BE2C (cell line): ENCODE results near the gene ACOX1. TPM values are rescaled to one million over a fixed set of nuclear protein-coding genes. Genes with fewer than 3 reads are reported as not detected.

Experiments used
- DNase-seq: peaks from one replicate; pipeline ENCODE4 v3.0.0-alpha.2; 2020
- H3K27me3 ChIP-seq: fragments of 250-450 bp; sonication (Bioruptor Pico); 2 replicates; pipeline ENCODE4 v1.5.1; 2020; ENCODE audit warnings: mild to moderate bottlenecking
- H3K36me3 ChIP-seq: fragments of 250-450 bp; sonication (Bioruptor Pico); 2 replicates; pipeline ENCODE4 v1.5.1; 2020; ENCODE audit warnings: mild to moderate bottlenecking
- H3K4me1 ChIP-seq: fragments of 250-450 bp; sonication (Bioruptor Pico); 2 replicates; pipeline ENCODE4 v1.5.1; 2020
- H3K4me3 ChIP-seq: 2 replicates; pipeline ENCODE4 v1.5.1; 2011; ENCODE audit warnings: low read depth, low read length
- H3K9me3 ChIP-seq: fragments of 250-450 bp; sonication (Bioruptor Pico); 2 replicates; pipeline ENCODE4 v1.5.1; 2020
- CTCF ChIP-seq: IDR thresholded peaks from 2 replicates; pipeline ENCODE4 v1.5.1; 2012; ENCODE audit warnings: mild to moderate bottlenecking, low read depth, low read length
- polyA plus RNA-seq: library from polyadenylated mRNA; unstranded; fragments of >200 nt; gene quantifications from one replicate; pipeline ENCODE4 v1.2.1, GENCODE V29; 2012; ENCODE audit warnings: low read depth, missing spikeins; ENCODE audit not compliant: insufficient read length, insufficient read depth

The ACOX1 gene
- 8.8 TPM for polyA plus RNA-seq

- no peaks in the 10 kb centered on the region for H3K9me3 ChIP-seq
- peak within 1 kb of the TSS; percentile 96 for H3K4me3 ChIP-seq
- H3K27me3 ChIP-seq, result no peaks in the 10 kb centered on the region
- H3K4me1 ChIP-seq, result peaks cover 9% of the 10 kb centered on the region
- peak; percentile 99 for DNase-seq
- H3K36me3 ChIP-seq, result no peaks in the 10 kb centered on the region
- TF ChIP-seq CTCF, result peak; percentile 20
Observed at GRCh38 chr17:75978938-75979704, at the start of gene ACOX1, which contains the start of gene TEN1. Gene ACOX1, minus strand, starts transcription at chr17:75979166. Its CDS starts 93 bp downstream, at chr17:75979073. Gene TEN1, plus strand, starts transcription at chr17:75979240. Its CDS starts 6,953 bp downstream, at chr17:75986193.

- Histone ChIP-seq H3K4me3 (no peak within 1 kb of the TSS), H3K4me1 (peaks cover 3% of the 10 kb centered on the region), H3K27me3 (no peaks in the 10 kb centered on the region), H3K36me3 (no peaks in the 10 kb centered on the region), H3K9me3 (no peaks in the 10 kb centered on the region)
- no peak for TF ChIP-seq CTCF
- no peak for DNase-seq
Observed at GRCh38 chr17:76027159-76027839, 48.3 kb upstream of the ACOX1 start, which contains the start of gene EVPL. Gene EVPL, minus strand, starts transcription at chr17:76027306. Its CDS starts 108 bp downstream, at chr17:76027198.

GRCh38 chr17:76026714-76027158, 47.8 kb upstream of the ACOX1 start:
- no peak overlapping the region for H3K4me3 ChIP-seq
- no peaks in the 10 kb centered on the region for H3K27me3 ChIP-seq
- TF ChIP-seq CTCF, result no peak
- H3K9me3 ChIP-seq, result no peaks in the 10 kb centered on the region
- no peaks in the 10 kb centered on the region for H3K36me3 ChIP-seq
- peaks cover 3% of the 10 kb centered on the region for H3K4me1 ChIP-seq
- no peak for DNase-seq

- Histone ChIP-seq H3K9me3 (no peaks in the 10 kb centered on the region), H3K4me1 (peaks cover 3% of the 10 kb centered on the region), H3K27me3 (no peaks in the 10 kb centered on the region), H3K4me3 (no peak overlapping the region), H3K36me3 (no peaks in the 10 kb centered on the region)
- no peak for TF ChIP-seq CTCF
- no peak for DNase-seq
Observed at GRCh38 chr17:76025294-76025693, 46.3 kb upstream of the ACOX1 start.

- Histone ChIP-seq H3K9me3 (no peaks in the 10 kb centered on the region), H3K27me3 (no peaks in the 10 kb centered on the region)
- no peak for DNase-seq
Observed at GRCh38 chr17:76024353-76024752, 45.4 kb upstream of the ACOX1 start.

More at GRCh38 chr17:76024353-76024752, 45.4 kb upstream of the ACOX1 start:
- no peak for TF ChIP-seq CTCF
- Histone ChIP-seq H3K4me3 (no peak overlapping the region), H3K4me1 (no peaks in the 10 kb centered on the region), H3K36me3 (no peaks in the 10 kb centered on the region)
